Gastroesophageal sphincter (tissue), 3 donors: ENCODE data around the gene NADK.

ENCODE experiments used
- CTCF ChIP-seq, 4 experiments: fragments of 200-600 bp in 2 of 4; fragments of 450-650 bp in 2 of 4; sonication (generic) in 1 of 4; IDR thresholded peaks; one replicate each; pipeline ENCODE4 v1.5.1; 2017 to 2019; ENCODE audit warnings: antibody characterized with exemption in 4 of 4, mild to moderate bottlenecking in 2 of 4, moderate library complexity in 2 of 4
- EP300 ChIP-seq: sonication (generic); formaldehyde crosslinking; IDR thresholded peaks from one replicate; pipeline ENCODE4 v1.6.1; 2017; ENCODE audit warnings: antibody characterized with exemption, mild to moderate bottlenecking
- POLR2AphosphoS5 ChIP-seq: sonication (generic); formaldehyde crosslinking; IDR thresholded peaks from one replicate; pipeline ENCODE4 v1.6.1; 2017; ENCODE audit warnings: antibody characterized with exemption

GRCh38 chr1:1756661-1757421 is 21.4 kb downstream of the NADK start:
- TF ChIP-seq CTCF (IDR thresholded peaks at IDR 0.05) (no peak), EP300 (no peak), POLR2AphosphoS5 (no peak)
